Mesenchymal stem cell (in vitro differentiated cells and primary cell): ENCODE measurements around the gene PPIL1.

ENCODE experiments used
- DNase-seq: peaks from one replicate; pipeline ENCODE4 v3.0.0-alpha.2; 2013
- H2AFZ ChIP-seq: one replicate; pipeline ENCODE4 v1.6.1; 2013; ENCODE audit warnings: low read depth, mild to moderate bottlenecking, control low read depth, inconsistent platforms, low read length, moderate library complexity
- H2AK5ac ChIP-seq: 2 replicates; pipeline ENCODE4 v1.6.1; 2013; ENCODE audit warnings: low read length, moderate library complexity, mild to moderate bottlenecking, inconsistent platforms; ENCODE audit not compliant: severe bottlenecking
- H2BK120ac ChIP-seq: one replicate; pipeline ENCODE4 v1.6.1; 2013; ENCODE audit warnings: low read depth, mild to moderate bottlenecking, inconsistent platforms, low read length, moderate library complexity
- H2BK12ac ChIP-seq, 2 experiments: one replicate each; pipeline ENCODE4 v1.6.1; 2013; ENCODE audit warnings: inconsistent platforms in 2 of 2, low read length in 2 of 2, mild to moderate bottlenecking in 2 of 2, moderate library complexity in 2 of 2, control low read depth in 1 of 2
- H2BK15ac ChIP-seq: one replicate; pipeline ENCODE4 v1.6.1; 2013; ENCODE audit warnings: mild to moderate bottlenecking, low read depth, inconsistent platforms; ENCODE audit not compliant: poor library complexity, severe bottlenecking
- H2BK5ac ChIP-seq: 2 replicates; pipeline ENCODE4 v1.6.1; 2013; ENCODE audit warnings: low read depth, mild to moderate bottlenecking, low read length, control low read depth, inconsistent platforms; ENCODE audit not compliant: poor library complexity, severe bottlenecking
- H3K14ac ChIP-seq, 2 experiments: one replicate each; pipeline ENCODE4 v1.6.1; 2013; ENCODE audit warnings: inconsistent platforms in 2 of 2, low read length in 2 of 2, control low read depth in 1 of 2, mild to moderate bottlenecking in 1 of 2, moderate library complexity in 1 of 2
- H3K18ac ChIP-seq, 2 experiments: one replicate each; pipeline ENCODE4 v1.6.1; 2013; ENCODE audit warnings: inconsistent platforms in 2 of 2, low read length in 2 of 2, control low read depth in 1 of 2, low read depth in 1 of 2, mild to moderate bottlenecking in 1 of 2
- H3K23ac ChIP-seq, 2 experiments: one replicate each; pipeline ENCODE4 v1.6.1; 2013; ENCODE audit warnings: inconsistent platforms in 2 of 2, low read length in 2 of 2, mild to moderate bottlenecking in 2 of 2, moderate library complexity in 2 of 2, control low read depth in 1 of 2
- H3K27ac ChIP-seq: 2 replicates; pipeline ENCODE4 v1.5.1; 2013; ENCODE audit warnings: mild to moderate bottlenecking, moderate library complexity, low read length, control low read depth, inconsistent platforms; ENCODE audit not compliant: poor library complexity, severe bottlenecking
- H3K27me3 ChIP-seq, 2 experiments: 2 replicates each; pipeline versions ENCODE4 v1.6.1 to v1.7.0; 2013; ENCODE audit warnings: low read length in 2 of 2, mild to moderate bottlenecking in 2 of 2, moderate library complexity in 2 of 2, control low read depth in 1 of 2, inconsistent platforms in 1 of 2; ENCODE audit not compliant: control insufficient read depth in 1 of 2, insufficient read depth in 1 of 2
- H3K36me3 ChIP-seq, 2 experiments: 2 replicates each; pipeline versions ENCODE4 v1.6.1 to v1.7.0; 2013; ENCODE audit warnings: low read length in 2 of 2, control low read depth in 1 of 2, inconsistent platforms in 1 of 2, low read depth in 1 of 2, mild to moderate bottlenecking in 1 of 2; ENCODE audit not compliant: insufficient read depth in 2 of 2, control insufficient read depth in 1 of 2
- H3K4ac ChIP-seq, 2 experiments: one replicate each; pipeline ENCODE4 v1.6.1; 2013; ENCODE audit warnings: inconsistent platforms in 2 of 2, low read length in 2 of 2, mild to moderate bottlenecking in 2 of 2, moderate library complexity in 2 of 2, control low read depth in 1 of 2, low read depth in 1 of 2
- H3K4me1 ChIP-seq: 2 replicates; pipeline ENCODE4 v1.6.1; 2013; ENCODE audit warnings: low read depth, low read length, control low read depth; ENCODE audit not compliant: control insufficient read depth, insufficient read depth
- H3K4me2 ChIP-seq: 2 replicates; pipeline ENCODE4 v1.6.1; 2013; ENCODE audit warnings: low read length, mild to moderate bottlenecking, inconsistent platforms; ENCODE audit not compliant: poor library complexity, severe bottlenecking
- H3K4me3 ChIP-seq, 2 experiments: 2 replicates each; pipeline versions ENCODE4 v1.5.1 to v1.7.0; 2013; ENCODE audit warnings: low read length in 2 of 2, mild to moderate bottlenecking in 2 of 2, control low read depth in 1 of 2, low read depth in 1 of 2; ENCODE audit not compliant: insufficient read depth in 1 of 2
- H3K79me1 ChIP-seq: replicated peaks from 2 replicates; pipeline ENCODE4 v1.6.1; 2013; ENCODE audit warnings: mild to moderate bottlenecking, control low read depth, low read length, inconsistent platforms; ENCODE audit not compliant: poor library complexity, severe bottlenecking
- H3K9ac ChIP-seq: 2 replicates; pipeline ENCODE4 v1.7.0; 2013; ENCODE audit warnings: mild to moderate bottlenecking, low read length, moderate library complexity
- H3K9me3 ChIP-seq: 2 replicates; pipeline ENCODE4 v1.7.0; 2013; ENCODE audit warnings: mild to moderate bottlenecking, low read length; ENCODE audit not compliant: control insufficient read depth
- H4K8ac ChIP-seq: one replicate; pipeline ENCODE4 v1.6.1; 2013; ENCODE audit warnings: inconsistent platforms, mild to moderate bottlenecking, low read length, moderate library complexity
- H4K91ac ChIP-seq: one replicate; pipeline ENCODE4 v1.6.1; 2013; ENCODE audit warnings: mild to moderate bottlenecking, low read length, inconsistent platforms
- WGBS: methylation state at CpG from one replicate; pipeline ENCODE4 v1.1.7; 2013; ENCODE audit warnings: mixed read lengths; 5-methylcytosine and 5-hydroxymethylcytosine counted together

Gene PPIL1

GRCh38 chr6:36860126-36860525 lies 14.5 kb downstream of the PPIL1 start:
- peaks cover 5% of the 10 kb centered on the region for H3K4me1 ChIP-seq
- H2AK5ac ChIP-seq, result no peak overlapping the region
- no peak overlapping the region for H2BK15ac ChIP-seq
- H3K18ac ChIP-seq, result no peak overlapping the region
- peaks cover 25% of the 10 kb centered on the region in 2 experiments for H3K36me3 ChIP-seq
- no peak overlapping the region for H2BK120ac ChIP-seq
- H3K79me1 ChIP-seq, result peaks cover 47% of the 10 kb centered on the region
- H3K4ac ChIP-seq, result no peak overlapping the region
- H2BK12ac ChIP-seq, result no peak overlapping the region
- H3K27me3 ChIP-seq, result no peaks in the 10 kb centered on the region
- no peak overlapping the region for H2AFZ ChIP-seq
- WGBS, result 98% methylated on average over 7 of the region's 7 CpGs
- H3K4me2 ChIP-seq, result no peak overlapping the region
- H3K23ac ChIP-seq, result peak overlapping the region in 1 of 2 experiments; percentile 47
- H3K9ac ChIP-seq, result no peak overlapping the region
- DNase-seq, result no peak
- H4K91ac ChIP-seq, result no peak overlapping the region
- H3K27ac ChIP-seq, result no peak overlapping the region
- no peak overlapping the region for H2BK5ac ChIP-seq
- no peak overlapping the region for H3K14ac ChIP-seq
- H3K9me3 ChIP-seq, result no peaks in the 10 kb centered on the region
- H4K8ac ChIP-seq, result no peak overlapping the region
- no peak overlapping the region for H3K4me3 ChIP-seq

DNA sequence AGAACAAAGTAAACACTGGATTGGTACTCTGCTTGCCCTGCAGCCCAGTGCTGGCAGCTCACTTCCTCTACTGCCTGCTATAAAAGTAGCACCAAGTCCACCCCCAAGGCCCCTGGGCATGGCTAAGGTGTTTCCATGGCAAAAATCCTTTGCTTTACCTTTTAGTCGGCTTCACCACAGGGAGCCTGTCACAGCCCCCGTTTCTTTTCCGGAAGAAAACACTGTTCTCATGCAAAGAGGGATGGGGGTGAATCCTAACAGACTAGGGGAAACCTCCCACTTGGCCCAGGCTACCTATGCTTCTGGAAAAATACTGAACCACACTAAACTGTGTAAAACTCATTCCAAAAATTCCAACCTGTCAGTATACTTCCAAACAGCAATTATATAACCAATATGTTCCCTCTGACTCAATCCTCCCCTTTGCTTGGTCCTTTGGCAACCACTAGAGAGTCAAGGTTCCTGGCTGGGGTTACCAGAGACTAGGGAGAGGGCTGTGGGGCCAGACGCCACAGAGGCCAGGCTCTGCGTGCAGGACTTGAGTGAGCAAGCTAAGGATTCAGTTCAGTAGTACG lies 16.1 kb downstream of the PPIL1 start:
- Histone ChIP-seq H3K9ac (no peak overlapping the region), H4K8ac (peak overlapping the region; percentile 86), H3K79me1 (peaks cover 35% of the 10 kb centered on the region), H4K91ac (no peak overlapping the region), H3K9me3 (no peaks in the 10 kb centered on the region), H3K27ac (peak overlapping the region; percentile 65), H2BK120ac (no peak overlapping the region), H2BK15ac (no peak overlapping the region), H3K4me3 (no peak overlapping the region), H3K18ac (no peak overlapping the region), H2BK5ac (no peak overlapping the region), H2AK5ac (no peak overlapping the region), H2BK12ac (no peak overlapping the region), H3K14ac (no peak overlapping the region), H2AFZ (no peak overlapping the region), H3K4me2 (no peak overlapping the region), H3K23ac (no peak overlapping the region), H3K27me3 (no peaks in the 10 kb centered on the region), H3K36me3 (peaks cover 19 to 27% of the 10 kb centered on the region in 2 experiments), H3K4ac (peak overlapping the region in 1 of 2 experiments; percentile 51), H3K4me1 (peaks cover 4% of the 10 kb centered on the region)
- peak; percentile 86 for DNase-seq
- 34% methylated on average over 6 of the region's 6 CpGs for WGBS

DNA sequence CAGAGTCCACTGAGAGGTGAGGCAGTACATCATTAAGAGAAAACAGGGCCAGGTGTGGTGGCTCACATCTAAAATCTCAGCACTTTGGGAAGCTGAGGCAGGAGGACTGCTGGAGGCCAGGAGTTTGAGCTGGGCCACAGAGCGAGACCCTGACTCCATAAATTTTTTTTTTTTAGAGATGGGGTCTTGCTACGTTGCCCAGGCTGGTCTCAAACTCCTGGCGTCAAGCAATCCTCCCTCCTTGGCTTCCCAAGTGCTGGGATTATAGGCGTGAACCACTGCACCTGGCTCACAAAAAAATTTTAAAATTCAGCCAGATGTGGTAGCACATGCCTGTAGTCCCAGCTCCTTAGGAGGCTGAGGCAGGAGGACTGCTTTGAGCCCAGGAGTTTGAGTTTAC lies 17.3 kb downstream of the PPIL1 start:
- Histone ChIP-seq H2AK5ac (no peak overlapping the region), H3K36me3 (peaks cover 17 to 19% of the 10 kb centered on the region in 2 experiments), H3K4me3 (no peak overlapping the region), H3K4me1 (peaks cover 8% of the 10 kb centered on the region), H2BK120ac (no peak overlapping the region), H2BK5ac (no peak overlapping the region), H2BK12ac (no peak overlapping the region), H3K27me3 (no peaks in the 10 kb centered on the region), H3K9ac (no peak overlapping the region), H3K4me2 (no peak overlapping the region), H4K91ac (no peak overlapping the region), H3K14ac (no peak overlapping the region), H3K27ac (no peak overlapping the region), H3K79me1 (peaks cover 27% of the 10 kb centered on the region), H4K8ac (peak overlapping the region; percentile 12), H3K18ac (no peak overlapping the region), H3K4ac (no peak overlapping the region), H3K23ac (no peak overlapping the region), H2AFZ (no peak overlapping the region), H2BK15ac (no peak overlapping the region), H3K9me3 (no peaks in the 10 kb centered on the region)
- 100% methylated on average over 4 of the region's 4 CpGs for WGBS
- DNase-seq, result no peak

GRCh38 chr6:36856277-36856676 lies 18.3 kb downstream of the PPIL1 start:
- Histone ChIP-seq H3K14ac (no peak overlapping the region), H2AFZ (no peak overlapping the region), H3K9ac (no peak overlapping the region), H2BK5ac (peak overlapping the region; percentile 40), H3K4me2 (no peak overlapping the region), H3K36me3 (peaks cover 14 to 15% of the 10 kb centered on the region in 2 experiments), H3K4ac (no peak overlapping the region), H4K91ac (no peak overlapping the region), H3K27ac (no peak overlapping the region), H3K4me3 (no peak overlapping the region), H3K4me1 (peaks cover 8% of the 10 kb centered on the region), H3K18ac (no peak overlapping the region), H3K27me3 (no peaks in the 10 kb centered on the region), H2BK120ac (no peak overlapping the region), H3K9me3 (no peaks in the 10 kb centered on the region), H2BK15ac (no peak overlapping the region), H3K23ac (no peak overlapping the region), H2AK5ac (no peak overlapping the region), H2BK12ac (peak overlapping the region in 1 of 2 experiments; percentile 78), H4K8ac (no peak overlapping the region), H3K79me1 (peaks cover 22% of the 10 kb centered on the region)
- DNase-seq, result no peak
- 96% methylated on average over 8 of the region's 8 CpGs for WGBS
